K562 (cell line): ENCODE data around the gene AMIGO1. TPM values are rescaled to one million over a fixed set of nuclear protein-coding genes. Genes with fewer than 3 reads are reported as not detected.
A peak's percentile ranks its signal among the peaks of the same experiment; 100 is the strongest.

ENCODE experiments used
- ARHGAP35 ChIP-seq: fragments of 450-650 bp; IDR thresholded peaks from 2 replicates; pipeline ENCODE4 v1.6.1; 2018; ENCODE audit not compliant: partially characterized antibody
- EHMT2 ChIP-seq: fragments of 450-650 bp; IDR thresholded peaks from 2 replicates; pipeline ENCODE4 v1.6.1; 2018; ENCODE audit warnings: antibody characterized with exemption
- FOXK2 ChIP-seq, 2 experiments: fragments of 450-650 bp; IDR thresholded peaks in 1 of 2; conservative IDR thresholded peaks in 1 of 2; 2 replicates each; pipeline ENCODE4 v1.6.1; 2016; ENCODE audit warnings: low read depth in 2 of 2, mild to moderate bottlenecking in 1 of 2
- NFE2 ChIP-seq: IDR thresholded peaks from 2 replicates; pipeline ENCODE4 v1.6.1; 2014; ENCODE audit warnings: antibody characterized with exemption, low read depth
- POLR2AphosphoS2 ChIP-seq: IDR thresholded peaks from 2 replicates; pipeline ENCODE4 v1.6.1; 2012; ENCODE audit warnings: low read length, improper control_type of control experiment
- TARDBP ChIP-seq: fragments of 450-650 bp; IDR thresholded peaks from 2 replicates; pipeline ENCODE4 v1.6.1; 2016
- ZBED1 ChIP-seq: IDR thresholded peaks from 2 replicates; pipeline ENCODE4 v1.6.1; 2014
- ZBTB7A ChIP-seq: IDR thresholded peaks from 2 replicates; pipeline ENCODE4 v1.6.1; 2011; ENCODE audit warnings: low read depth, mild to moderate bottlenecking, low read length, moderate library complexity, borderline replicate concordance; ENCODE audit not compliant: control insufficient read depth
- ZNF224 ChIP-seq: sonication (generic); formaldehyde crosslinking; IDR thresholded peaks from 2 replicates; pipeline ENCODE4 v1.8.0; 2022; ENCODE audit warnings: mild to moderate bottlenecking, missing genetic modification reagents
- ZNF311 ChIP-seq: fragments of 250-450 bp; sonication (Bioruptor Pico); IDR thresholded peaks from 2 replicates; pipeline ENCODE4 v1.4.0; 2020; ENCODE audit warnings: mild to moderate bottlenecking, moderate library complexity
- polyA plus RNA-seq, 8 experiments: library from polyadenylated mRNA; depleted of rRNA in 4 of 8; stranded (reverse) in 5 of 8; unstranded in 3 of 8; fragments of >200 nt; fragmentation: Nextera tagmentation in 2 of 8; fragmentation: Illumina TruSeq in 1 of 8; extraction: Ambion mirVana in 2 of 8; extraction: Trizol in 1 of 8; gene quantifications; 2 replicates each; pipeline versions ENCODE4 v1.2.1 to v1.2.3, GENCODE V29; 2011 to 2014; ENCODE audit warnings: inconsistent platforms in 1 of 8, missing spikeins in 1 of 8
- total RNA-seq, 7 experiments: library from RNA; depleted of rRNA in 6 of 7; stranded (reverse); fragments of >200 nt in 6 of 7; fragmentation: Illumina TruSeq in 2 of 7; extraction: Trizol in 2 of 7; gene quantifications; 2 replicates each; pipeline versions ENCODE4 v1.2.1 to v1.2.3, GENCODE V29; 2011 to 2021; ENCODE audit warnings: low replicate concordance in 1 of 7
- TF ChIP-seq, protein P1 (sequence below): fragments of 450-650 bp; formaldehyde crosslinking; IDR thresholded peaks from 2 replicates; pipeline ENCODE4 v1.4.0; 2022; ENCODE audit warnings: missing genetic modification characterization
- TF ChIP-seq, protein P2 (sequence below), 2 experiments: fragments of 450-650 bp in 1 of 2; sonication (generic) in 1 of 2; formaldehyde crosslinking; conservative IDR thresholded peaks; 2 replicates each; pipeline versions ENCODE4 v1.4.0 to v1.8.1; 2020 to 2022; ENCODE audit warnings: mild to moderate bottlenecking in 1 of 2, missing genetic modification reagents in 1 of 2
- TF ChIP-seq, protein P3 (sequence below): sonication (generic); formaldehyde crosslinking; IDR thresholded peaks from 2 replicates; pipeline ENCODE4 v1.8.0; 2022; ENCODE audit warnings: missing genetic modification reagents, mild to moderate bottlenecking, moderate library complexity, borderline replicate concordance
- TF ChIP-seq, protein P4 (sequence below): fragments of 250-450 bp; sonication (Bioruptor Pico); IDR thresholded peaks from 2 replicates; pipeline ENCODE4 v1.9.0; 2021; ENCODE audit warnings: mild to moderate bottlenecking, inconsistent platforms
- TF ChIP-seq, protein P5 (sequence below): fragments of 250-450 bp; sonication (Bioruptor Pico); IDR thresholded peaks from 2 replicates; pipeline ENCODE4 v1.4.0; 2020; ENCODE audit warnings: borderline replicate concordance
- TF ChIP-seq, protein P6 (sequence below): fragments of 450-650 bp; IDR thresholded peaks from 2 replicates; pipeline ENCODE4 v1.6.1; 2017; ENCODE audit warnings: mild to moderate bottlenecking, moderate library complexity

The AMIGO1 gene
- total and polyA plus RNA-seq, 9 of the 15 experiments (the other 6 are each of a cell fraction or from before 2014, with no cell fraction given) = 0.24 to 1.0 (median 0.54) TPM

DNA sequence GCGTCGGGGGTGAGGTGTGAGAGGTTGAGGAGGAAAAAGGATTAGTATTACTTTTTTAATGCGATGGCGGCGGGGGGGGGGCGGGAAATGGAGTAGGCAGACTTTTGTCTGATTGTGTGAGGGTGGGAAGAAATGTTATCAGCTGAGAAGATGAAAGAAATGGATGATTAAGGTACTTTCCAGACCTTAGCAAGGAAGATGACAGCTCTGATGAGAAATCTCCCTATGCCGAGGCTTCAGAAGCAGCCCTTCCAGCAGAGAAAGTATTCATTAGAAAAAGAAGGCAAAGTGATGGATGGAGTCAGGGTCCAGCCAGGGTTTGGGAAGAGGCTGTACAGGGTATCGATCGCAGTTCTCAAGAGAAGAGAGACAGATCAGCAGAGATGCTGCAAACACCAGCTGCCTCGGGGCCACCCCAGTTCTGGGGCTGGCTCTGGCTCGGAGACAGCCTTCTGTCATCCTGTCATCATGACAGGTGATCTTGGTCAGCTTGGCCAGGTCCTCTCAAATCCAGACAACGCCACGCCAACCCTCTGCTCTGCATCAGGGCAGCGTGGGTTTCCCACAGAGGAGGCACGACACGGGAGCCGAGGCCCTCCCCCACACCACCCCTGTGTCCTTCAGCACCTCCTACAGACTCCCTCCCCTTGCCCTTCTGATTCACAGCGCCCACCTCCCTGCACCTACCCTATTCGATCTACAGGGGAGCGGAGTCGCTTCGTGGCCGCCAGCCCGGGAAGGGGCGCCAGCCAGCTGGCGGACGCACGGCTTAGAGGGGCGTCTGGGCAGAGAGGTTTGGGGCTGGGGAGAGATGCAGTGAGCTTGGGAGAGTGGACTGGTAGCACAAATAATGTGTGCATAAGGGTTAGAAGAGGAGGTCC is 26.5 kb downstream of the AMIGO1 start (continued):
- TF ChIP-seq, protein P1, sequence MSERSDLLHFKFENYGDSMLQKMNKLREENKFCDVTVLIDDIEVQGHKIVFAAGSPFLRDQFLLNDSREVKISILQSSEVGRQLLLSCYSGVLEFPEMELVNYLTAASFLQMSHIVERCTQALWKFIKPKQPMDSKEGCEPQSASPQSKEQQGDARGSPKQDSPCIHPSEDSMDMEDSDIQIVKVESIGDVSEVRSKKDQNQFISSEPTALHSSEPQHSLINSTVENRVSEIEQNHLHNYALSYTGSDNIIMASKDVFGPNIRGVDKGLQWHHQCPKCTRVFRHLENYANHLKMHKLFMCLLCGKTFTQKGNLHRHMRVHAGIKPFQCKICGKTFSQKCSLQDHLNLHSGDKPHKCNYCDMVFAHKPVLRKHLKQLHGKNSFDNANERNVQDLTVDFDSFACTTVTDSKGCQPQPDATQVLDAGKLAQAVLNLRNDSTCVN (CRISPR knock-in tag) = 0 out of 2 replicates have a peak, but pooled peaks have one; percentile 26
- TF ChIP-seq POLR2AphosphoS2 (no peak), TARDBP (0 out of 2 replicates have a peak, but pooled peaks have one; percentile 52), ARHGAP35 (peak; percentile 12), ZBTB7A (no peak), NFE2 (no peak), ZBED1 (no peak), FOXK2 (conservative IDR thresholded peaks at IDR 0.05 in 1 of 2, IDR thresholded peaks at IDR 0.05 in 1 of 2; ENCODE audit: low read depth in 2 of 2) (no peak), EHMT2 (peak; percentile 49; the same call in 1 of the 2 replicates), ZNF311 (CRISPR knock-in tag) (no peak), ZNF224 (CRISPR knock-in tag) (no peak)
- TF ChIP-seq, protein P2, sequence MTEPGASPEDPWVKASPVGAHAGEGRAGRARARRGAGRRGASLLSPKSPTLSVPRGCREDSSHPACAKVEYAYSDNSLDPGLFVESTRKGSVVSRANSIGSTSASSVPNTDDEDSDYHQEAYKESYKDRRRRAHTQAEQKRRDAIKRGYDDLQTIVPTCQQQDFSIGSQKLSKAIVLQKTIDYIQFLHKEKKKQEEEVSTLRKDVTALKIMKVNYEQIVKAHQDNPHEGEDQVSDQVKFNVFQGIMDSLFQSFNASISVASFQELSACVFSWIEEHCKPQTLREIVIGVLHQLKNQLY (CRISPR knock-in tag; conservative IDR thresholded peaks at IDR 0.05) = no peak
- TF ChIP-seq, protein P3, sequence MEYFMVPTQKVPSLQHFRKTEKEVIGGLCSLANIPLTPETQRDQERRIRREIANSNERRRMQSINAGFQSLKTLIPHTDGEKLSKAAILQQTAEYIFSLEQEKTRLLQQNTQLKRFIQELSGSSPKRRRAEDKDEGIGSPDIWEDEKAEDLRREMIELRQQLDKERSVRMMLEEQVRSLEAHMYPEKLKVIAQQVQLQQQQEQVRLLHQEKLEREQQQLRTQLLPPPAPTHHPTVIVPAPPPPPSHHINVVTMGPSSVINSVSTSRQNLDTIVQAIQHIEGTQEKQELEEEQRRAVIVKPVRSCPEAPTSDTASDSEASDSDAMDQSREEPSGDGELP (CRISPR knock-in tag) = peak; percentile 81
- TF ChIP-seq, protein P4, sequence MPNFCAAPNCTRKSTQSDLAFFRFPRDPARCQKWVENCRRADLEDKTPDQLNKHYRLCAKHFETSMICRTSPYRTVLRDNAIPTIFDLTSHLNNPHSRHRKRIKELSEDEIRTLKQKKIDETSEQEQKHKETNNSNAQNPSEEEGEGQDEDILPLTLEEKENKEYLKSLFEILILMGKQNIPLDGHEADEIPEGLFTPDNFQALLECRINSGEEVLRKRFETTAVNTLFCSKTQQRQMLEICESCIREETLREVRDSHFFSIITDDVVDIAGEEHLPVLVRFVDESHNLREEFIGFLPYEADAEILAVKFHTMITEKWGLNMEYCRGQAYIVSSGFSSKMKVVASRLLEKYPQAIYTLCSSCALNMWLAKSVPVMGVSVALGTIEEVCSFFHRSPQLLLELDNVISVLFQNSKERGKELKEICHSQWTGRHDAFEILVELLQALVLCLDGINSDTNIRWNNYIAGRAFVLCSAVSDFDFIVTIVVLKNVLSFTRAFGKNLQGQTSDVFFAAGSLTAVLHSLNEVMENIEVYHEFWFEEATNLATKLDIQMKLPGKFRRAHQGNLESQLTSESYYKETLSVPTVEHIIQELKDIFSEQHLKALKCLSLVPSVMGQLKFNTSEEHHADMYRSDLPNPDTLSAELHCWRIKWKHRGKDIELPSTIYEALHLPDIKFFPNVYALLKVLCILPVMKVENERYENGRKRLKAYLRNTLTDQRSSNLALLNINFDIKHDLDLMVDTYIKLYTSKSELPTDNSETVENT (CRISPR knock-in tag) = 0 out of 2 replicates have a peak, but pooled peaks have one; percentile 20
- TF ChIP-seq, protein P5, sequence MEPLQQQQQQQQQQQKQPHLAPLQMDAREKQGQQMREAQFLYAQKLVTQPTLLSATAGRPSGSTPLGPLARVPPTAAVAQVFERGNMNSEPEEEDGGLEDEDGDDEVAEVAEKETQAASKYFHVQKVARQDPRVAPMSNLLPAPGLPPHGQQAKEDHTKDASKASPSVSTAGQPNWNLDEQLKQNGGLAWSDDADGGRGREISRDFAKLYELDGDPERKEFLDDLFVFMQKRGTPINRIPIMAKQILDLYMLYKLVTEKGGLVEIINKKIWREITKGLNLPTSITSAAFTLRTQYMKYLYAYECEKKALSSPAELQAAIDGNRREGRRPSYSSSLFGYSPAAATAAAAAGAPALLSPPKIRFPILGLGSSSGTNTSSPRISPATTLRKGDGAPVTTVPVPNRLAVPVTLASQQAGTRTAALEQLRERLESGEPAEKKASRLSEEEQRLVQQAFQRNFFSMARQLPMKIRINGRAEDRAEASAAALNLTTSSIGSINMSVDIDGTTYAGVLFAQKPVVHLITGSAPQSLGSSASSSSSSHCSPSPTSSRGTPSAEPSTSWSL (CRISPR knock-in tag) = 0 out of 2 replicates have a peak, but pooled peaks have one; percentile 47
- TF ChIP-seq, protein P6, sequence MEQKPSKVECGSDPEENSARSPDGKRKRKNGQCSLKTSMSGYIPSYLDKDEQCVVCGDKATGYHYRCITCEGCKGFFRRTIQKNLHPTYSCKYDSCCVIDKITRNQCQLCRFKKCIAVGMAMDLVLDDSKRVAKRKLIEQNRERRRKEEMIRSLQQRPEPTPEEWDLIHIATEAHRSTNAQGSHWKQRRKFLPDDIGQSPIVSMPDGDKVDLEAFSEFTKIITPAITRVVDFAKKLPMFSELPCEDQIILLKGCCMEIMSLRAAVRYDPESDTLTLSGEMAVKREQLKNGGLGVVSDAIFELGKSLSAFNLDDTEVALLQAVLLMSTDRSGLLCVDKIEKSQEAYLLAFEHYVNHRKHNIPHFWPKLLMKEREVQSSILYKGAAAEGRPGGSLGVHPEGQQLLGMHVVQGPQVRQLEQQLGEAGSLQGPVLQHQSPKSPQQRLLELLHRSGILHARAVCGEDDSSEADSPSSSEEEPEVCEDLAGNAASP = no peak
